HG02798 (cell line): ENCODE data around the gene VTCN1.
"Not testable (repeated sequence)": the region's sequence is repeated elsewhere in the genome, so short reads cannot be mapped to it uniquely, and the experiment has no call there.

Experiments
- ATAC-seq: cut with Tn5 transposase; IDR thresholded peaks from one replicate; pipeline ENCODE4 v1.9.1; 2021; ENCODE audit warnings: mild to moderate bottlenecking; ENCODE audit not compliant: unreplicated experiment, poor library complexity

Gene VTCN1

DNA sequence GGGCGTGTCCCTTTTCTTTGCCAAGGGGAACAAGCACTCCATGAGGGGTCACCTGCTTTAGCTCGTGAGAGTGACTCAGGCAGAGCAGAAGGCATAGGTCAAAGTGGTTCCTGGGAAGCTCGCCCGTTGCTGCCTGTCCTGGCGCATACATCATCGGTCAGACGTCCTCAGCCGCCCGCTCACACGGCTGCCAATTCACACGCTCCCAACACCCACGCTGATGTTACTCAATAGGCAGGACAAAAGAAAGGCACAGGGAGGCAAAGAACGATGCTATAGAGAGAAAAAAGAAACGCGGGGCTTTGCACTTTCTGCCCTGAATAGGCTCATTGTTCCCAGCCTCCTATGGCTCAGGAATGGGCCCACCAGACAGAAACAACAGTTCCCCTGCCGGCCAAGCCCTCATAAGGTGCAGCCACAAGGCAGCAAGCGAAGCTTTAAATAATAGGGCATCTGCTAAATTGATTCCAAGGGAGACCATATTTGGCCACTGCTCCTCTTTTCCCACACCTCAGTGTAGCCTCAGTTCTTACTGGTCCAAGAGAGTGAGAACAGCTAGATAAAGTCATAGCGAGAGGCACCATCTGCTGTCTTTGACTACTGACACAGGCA is 38.7 kb downstream of the VTCN1 start:
- no peak for ATAC-seq

DNA sequence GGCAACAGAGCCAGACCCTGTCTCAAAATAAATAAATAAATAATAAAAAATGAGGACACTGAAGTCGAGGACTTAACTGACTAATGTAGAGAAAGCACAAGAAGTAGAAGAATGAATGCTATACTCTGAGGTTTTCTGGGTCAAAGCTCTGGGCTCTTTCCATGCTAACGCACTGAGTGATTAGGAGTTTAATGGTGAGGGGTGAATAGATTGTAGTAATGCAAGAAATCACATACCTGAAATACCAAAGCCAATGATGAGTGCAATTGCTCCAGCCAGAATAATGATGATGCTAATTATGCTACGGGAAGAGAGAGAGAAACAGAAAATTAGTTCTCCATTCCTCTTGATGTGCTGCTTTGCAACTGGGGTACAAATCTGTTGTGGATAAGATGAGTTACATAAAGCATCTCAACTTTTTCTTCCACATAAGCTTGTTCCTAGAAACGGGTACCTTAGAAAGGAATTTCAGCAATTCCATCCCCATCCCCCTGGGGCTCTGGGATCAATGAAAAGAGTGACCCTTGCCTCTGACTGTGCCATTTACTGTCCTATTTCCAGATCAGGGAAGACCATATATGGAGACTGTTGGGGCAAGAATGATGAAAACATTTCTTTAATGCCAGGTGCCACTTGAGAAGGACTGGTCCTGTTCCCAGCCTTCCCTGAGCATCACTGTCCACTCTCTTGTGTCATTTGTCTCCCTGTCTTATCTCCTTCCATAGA is 40.7 kb downstream of the VTCN1 start:
- ATAC-seq: no peak

DNA sequence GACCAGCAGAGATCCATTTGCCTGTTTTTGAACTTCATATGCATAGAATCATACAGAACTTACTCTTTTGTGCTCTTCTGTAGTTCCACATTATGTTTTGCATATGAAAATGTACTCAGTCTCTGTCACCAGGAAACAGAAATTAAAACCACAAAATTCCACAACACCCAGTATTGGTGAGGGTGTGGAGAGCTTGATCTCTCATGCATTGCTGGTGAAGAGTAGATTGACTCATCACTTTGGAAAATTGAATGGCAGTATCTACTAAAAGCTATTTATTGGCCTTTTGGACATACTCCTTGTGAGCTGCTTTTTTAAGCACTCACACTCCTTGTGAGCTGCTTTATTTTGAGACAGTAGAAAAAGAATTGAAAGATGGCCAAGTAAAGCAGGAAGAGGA is 43.3 kb downstream of the VTCN1 start:
- ATAC-seq: no peak

DNA sequence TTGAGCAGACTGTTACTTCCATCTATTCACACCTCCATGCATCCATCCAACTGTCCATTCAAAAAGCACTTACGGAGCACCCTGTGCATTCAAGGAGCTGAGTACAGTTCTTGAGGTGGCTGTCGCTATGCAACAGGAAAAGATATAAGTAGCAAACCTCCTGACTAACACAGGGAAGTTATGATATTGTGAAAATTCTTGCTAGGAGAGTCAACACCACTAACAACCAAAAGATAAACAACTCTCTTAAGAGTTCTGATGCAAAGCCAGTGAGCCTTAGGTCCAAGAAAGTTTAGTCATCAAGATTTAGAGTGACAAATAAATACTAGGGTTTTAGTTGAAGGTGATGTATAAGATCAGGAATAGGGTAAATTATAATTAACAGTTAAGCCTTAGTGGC is 44.7 kb downstream of the VTCN1 start:
- ATAC-seq: no peak

DNA sequence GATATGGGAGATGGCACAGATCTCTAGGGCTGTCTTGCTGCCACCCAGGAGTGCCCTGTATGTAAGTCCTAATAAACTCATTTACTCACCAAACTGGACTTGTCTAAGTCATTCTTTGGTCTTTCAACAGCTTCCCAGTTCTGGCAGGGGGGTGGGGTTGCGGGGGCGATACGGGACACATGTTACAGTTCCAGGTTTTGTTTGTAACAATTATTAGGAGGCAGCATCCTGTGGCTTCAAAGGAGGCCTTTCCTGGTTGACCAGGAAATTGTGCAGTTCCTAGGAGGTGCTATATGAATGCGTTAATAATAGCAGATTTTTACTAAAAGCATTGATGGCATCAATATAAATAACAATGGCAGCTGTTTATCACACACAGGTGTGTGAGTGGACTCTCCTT is 46.5 kb downstream of the VTCN1 start:
- ATAC-seq: no peak

DNA sequence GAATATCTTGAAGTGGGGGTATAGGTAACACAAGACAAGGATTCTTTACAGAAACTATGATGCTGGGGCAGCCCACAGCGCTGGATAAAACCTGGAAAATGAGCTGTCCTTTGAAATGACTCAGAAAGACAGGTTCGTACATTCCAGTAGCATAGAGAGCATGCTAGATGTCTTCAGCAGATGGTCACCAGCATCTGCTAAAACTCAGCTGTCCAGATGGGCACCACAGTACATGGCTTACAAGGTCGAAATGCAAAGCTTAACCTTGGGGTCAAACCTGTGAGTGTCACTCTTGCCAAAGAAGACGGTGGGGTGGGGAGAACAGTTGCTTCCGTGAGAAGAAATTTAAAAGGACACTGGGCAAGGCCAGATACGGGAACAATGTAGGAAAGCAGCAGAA is 47.9 kb downstream of the VTCN1 start:
- no peak for ATAC-seq

DNA sequence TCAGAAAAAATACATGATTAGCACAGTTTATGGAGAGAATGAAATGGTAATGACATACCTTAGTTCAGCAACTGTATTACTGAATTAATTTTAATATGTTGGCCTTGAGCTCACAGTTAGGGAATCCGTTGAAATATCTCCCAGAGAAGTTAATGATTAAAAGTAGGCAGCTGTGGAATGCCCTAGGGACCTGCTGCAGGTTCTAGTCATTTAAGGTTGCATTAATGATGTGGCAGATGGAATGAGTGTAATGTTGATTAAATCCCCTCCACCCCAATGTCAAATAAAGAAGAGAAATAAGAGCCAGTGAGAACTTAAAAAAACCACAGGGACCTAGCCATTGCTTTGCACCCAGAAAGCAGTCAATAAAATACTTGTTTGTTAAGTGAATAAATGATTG is 48.8 kb downstream of the VTCN1 start:
- ATAC-seq: no peak

DNA sequence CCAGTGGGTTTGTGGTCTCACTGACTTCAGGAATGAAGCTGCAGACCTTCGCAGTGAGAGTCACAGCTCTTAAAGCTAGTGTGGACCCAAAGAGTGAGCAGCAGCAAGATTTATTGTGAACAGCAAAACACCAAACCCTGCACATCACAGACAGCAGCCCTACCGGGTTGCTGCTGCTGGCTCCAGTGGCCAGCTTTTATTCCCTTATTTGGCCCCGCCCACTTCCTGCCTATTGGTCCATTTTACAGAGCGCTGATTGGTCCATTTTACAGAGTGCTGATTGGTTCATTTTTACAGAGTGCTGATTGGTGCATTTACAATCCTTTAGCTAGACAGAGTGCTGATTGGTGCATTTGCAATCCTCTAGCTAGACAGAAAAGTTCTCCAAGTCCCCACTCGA is 59.4 kb downstream of the VTCN1 start:
- not testable (repeated sequence) for ATAC-seq

DNA sequence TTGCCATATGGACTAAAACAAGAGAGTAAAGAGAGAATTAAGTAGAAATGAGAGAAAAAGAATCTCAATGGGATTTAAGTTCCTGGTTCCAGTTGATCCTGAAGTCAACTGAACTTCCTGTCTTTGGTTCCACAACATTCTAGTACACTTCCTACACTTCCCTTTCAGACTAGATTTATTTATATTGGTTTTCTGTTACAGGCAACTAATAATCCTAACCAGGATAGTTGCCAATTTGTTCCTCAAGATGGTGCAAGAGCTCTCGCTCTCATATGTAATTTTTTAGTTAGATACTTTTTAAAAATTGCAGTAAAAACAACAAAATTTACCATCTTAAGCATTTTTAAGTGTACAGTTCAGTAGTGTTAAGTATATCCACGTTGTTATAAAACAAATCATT is 60.4 kb downstream of the VTCN1 start:
- no peak for ATAC-seq

DNA sequence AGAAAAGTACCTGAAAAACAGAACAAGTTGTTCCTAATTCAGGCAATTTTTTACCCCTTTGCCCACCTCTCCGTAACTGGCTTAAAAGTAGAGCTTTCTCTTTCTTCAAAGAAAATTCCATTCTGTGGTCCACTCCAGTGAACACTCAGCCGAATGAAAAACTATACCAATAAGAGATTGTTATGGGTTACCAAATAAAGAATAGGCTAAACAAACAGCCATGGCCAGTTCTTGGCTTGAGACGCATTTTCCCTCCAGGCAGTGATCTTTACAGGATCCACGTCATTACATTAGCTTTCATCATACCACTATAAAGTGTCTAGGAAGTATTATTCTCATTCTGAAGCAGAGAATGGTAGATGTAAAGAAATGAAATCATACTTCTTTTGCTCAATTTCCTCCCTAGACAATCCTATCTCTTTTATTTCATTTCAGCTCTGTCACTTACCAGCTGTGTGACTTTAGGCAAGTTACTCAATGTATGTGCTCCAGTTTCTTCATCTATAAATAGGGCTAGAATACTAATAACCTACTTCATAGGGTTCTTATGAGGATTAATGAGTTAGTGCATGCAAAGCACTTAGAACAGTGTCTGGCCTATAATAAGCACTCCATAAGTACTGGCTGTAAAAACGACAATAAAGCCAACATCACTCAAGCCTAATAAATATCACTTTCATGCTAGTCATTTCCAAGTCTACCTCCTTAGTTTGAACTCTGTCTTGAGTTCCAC is 62.7 kb downstream of the VTCN1 start:
- no peak for ATAC-seq

DNA sequence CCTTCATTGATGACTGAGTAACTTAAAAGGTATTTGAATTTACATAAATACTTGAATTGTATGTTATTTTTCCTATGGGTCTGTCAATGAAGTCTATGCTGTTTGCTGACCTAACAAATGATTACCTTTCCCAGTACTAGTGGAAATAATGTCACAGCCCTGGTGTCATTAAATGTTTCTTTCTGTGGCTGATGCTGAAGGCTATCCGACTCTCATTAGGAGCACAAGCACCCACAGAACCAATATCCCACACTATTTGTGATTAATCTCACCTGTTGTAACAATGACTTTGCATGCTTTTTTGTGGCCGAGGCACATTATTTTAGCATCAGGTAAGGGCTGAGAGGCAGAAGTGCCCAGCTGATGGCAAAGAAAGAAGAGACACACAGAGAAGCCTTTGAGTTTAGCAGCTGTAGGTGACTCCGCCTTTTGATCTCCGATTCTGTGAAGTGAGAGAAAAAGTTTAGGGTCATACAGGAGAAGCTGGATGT is 63.3 kb downstream of the VTCN1 start:
- no peak for ATAC-seq

DNA sequence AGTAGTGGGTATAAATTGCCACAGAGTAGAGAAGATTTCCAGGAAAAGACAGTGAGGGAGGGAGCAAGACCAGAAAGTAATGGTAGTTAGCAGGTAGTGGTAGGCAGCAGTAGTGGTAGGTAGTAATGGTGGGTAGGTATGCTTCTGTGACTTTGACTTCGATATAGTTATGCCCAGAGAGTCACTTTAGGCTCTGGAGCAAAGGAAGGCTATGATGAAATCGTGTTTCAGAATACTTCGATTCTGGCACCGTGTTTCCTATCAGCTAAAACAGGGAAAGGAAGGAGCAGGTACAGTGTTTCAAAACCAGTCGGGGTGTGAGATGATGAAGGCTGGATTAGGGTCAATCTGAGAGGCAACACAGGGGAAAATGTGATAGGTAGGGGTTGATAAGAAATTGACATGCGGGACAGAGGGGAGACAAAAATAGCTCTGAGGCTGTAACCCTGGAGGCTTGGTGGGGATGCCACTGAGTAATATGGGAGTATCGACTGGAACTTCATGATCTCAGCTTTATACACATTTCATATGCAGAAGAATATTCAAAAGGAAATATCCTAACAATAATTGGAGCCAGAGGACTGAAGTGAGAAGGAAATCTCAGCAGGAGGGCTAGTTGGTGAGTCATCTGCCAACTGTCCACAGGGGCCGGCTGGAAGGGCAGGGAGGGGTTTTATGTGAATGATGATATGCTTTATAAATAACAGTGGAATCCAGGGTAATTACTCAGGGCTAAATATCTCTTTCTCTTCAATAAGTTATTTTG is 64.0 kb downstream of the VTCN1 start:
- ATAC-seq: no peak

DNA sequence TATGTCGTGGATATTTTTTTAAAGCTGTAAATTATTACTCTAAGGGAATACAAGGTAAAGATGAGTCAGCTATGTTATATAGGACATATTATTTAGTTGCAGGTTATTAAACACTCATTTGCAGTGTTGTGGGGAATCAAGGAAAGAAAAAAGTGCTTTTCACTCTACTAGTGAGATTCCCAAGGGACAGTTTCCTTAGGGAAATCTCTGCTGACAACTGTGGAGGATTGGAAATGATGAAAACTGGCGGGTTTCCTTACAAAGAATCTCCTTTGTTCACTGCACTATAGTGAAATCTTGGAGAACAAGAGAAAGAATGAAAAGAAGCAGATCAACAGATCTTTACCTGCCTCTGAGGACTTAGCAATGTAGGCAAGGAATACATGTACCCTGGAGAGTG is 64.7 kb downstream of the VTCN1 start:
- no peak for ATAC-seq

DNA sequence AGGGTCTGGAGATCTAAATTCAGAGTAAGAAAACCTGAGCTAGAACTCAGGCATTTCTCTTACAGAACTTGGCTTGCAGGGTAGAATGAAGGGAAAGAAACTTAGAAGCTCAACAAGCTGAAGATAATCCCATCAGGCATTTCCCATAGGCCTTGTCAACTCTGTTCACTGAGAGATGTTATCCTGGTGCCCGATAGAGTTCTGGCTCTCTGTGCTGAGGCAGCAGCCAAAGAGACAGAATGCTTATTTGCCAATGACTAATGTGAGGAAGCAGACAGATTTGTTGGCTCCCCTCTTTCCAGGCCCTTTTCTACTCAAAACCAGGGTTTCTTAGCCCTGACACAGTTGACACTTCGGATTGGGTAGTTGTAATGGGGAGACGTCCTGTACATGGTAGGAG is 66.9 kb downstream of the VTCN1 start:
- no peak for ATAC-seq

DNA sequence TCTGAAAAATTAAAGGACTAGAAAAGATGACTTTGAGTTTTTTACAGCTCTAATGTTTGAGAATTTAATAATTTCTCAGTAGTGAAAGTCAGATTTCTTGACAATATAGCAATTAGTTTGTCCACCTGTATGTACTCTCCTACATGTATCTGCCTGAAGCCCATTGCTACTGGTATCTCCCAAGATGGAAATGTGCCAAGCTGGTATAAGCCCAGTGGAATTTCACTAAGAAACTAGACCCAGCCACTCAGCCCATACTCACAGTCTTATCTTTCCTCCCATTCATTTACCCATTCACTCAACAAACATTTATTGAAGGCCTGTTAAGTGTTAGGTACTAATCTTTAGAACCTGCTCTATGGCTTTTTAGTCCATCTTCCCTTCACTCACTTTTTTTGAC is 67.6 kb downstream of the VTCN1 start:
- no peak for ATAC-seq

DNA sequence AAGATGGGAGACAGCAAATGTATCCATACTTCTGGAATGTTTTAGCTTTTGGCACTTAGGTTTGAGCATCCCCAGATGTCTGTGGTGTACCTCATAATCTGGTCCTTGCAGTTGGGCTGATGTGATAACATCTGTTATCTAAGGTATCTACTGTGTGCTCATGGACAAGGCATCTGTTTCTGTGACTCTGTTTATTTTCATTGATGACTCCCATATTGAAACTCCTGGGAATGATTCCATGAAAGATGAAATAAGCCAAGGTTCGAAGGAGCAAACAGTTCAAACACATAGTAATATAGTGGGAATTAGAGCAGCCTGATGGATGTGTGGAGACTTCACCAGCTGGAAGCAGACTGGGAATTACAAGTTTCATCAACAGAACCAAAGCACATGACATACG is 68.5 kb downstream of the VTCN1 start:
- ATAC-seq: no peak

DNA sequence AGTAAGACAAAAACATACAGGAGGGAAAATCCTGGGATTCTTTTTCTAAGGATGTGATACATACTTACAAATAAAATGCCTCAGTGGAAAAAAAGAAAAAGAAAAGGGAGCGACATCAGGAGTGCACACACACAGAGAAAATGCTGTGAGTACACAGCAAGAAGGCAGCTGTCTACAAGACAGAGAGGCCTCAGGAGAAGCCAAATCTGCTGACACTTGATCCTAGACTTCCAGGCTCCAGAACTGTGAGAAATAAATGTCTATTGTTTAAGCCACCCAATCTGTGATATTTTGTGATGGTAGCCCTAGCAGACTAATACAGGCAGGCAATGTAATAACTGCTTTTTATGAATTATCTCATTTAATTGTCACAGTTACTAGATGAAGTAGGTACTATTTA is 72.2 kb downstream of the VTCN1 start:
- ATAC-seq: no peak

DNA sequence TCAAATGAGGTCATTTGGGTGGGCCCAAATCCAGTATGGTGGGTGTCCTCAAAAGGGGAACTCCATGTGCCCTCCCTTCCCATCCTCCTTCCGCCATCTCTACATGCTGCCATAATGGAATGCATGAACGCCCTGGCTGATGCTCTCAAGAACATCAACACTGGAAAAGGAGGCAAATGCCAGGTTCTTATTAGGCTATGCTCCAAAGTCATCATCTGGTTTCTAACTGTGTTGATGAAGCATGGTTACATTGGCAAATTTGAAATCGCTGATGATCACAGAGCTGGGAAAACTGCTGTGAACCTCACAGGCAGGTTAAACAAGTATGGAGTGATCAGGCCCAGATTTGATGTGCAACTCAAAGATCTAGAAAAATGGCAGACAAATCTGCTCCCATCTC is 72.6 kb downstream of the VTCN1 start:
- no peak for ATAC-seq

DNA sequence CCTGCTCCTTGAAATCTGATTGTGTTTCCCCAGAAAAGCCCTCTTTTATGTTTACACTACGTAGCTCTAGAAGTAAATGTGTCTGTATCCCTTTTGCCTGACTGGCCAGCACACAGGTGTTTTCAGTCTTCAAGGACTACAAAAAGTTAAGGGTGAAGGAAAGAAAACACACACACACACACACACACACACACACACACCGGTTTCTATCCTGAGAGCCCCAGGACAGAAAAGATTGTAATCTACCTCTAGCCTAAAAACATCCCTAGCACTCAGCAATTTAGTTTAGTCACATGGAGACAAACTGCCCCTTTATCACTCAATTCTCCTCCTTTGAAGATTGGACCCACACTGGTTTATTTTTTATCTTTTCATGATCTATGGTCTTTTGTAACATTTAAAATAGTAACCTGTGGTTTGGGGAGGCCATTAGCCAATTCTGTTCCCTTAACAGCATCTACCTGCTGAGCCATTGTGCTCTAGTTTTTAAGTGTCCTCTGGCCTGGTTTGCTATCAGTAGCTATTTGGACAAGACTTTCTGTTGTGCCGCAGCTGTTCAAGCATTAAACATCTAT is 73.4 kb downstream of the VTCN1 start:
- ATAC-seq: no peak

DNA sequence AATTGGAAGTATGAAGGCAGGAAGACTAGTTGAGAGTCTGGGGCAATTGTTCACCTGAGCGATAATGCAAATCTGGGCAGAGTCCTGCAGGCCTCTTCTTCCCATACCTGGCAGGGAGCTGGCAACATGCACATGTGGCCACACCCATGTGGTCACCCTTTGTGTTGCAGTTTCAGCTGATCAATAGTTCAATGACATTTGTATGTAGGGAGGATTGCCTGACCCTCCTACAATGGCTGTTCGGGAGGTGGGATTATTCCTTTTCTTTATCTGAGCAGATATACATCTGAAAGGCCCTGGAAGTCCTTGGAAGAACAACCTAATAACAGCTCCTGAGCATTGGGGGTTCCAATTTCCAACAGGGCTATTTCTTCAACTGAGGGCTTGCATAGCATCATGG is 74.0 kb downstream of the VTCN1 start:
- no peak for ATAC-seq

DNA sequence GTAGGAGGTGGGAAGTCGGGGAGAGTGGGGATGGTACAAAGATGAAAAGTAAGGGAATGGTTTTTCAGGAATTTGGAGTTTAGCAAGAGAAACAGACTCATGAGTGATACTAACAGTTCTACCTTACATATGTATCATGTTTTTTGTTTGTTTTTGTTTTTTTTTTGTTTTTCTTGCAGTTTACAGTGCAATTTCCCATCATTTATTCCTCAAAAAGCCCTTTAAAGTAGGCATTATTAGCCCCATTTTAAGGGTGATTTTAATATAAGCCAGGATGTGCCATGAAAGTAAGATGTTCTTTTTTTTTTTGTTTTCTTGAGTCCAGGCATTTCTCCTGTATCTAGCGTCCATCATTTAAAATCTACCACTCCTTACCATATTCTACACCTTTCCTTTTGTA is 75.4 kb downstream of the VTCN1 start:
- ATAC-seq: no peak
